KBM-7 (cell line): ENCODE results near the gene FMN2.
"Not testable (repeated sequence)": the region's sequence is repeated elsewhere in the genome, so short reads cannot be mapped to it uniquely, and the experiment has no call there.

Experiments used
- DNase-seq: peaks from one replicate; pipeline ENCODE4 v3.0.0-alpha.2; 2015
- in situ Hi-C: fragments of 300-500 bp; cut with MboI; formaldehyde crosslinking; loops from 2 replicates; pipeline ENCODE4 v1.14.3; 2020; ENCODE audit warnings: low sequenced_read_pairs, low pct_unique_long_range_greater_than_20kb, mixed read lengths

The FMN2 gene

DNA sequence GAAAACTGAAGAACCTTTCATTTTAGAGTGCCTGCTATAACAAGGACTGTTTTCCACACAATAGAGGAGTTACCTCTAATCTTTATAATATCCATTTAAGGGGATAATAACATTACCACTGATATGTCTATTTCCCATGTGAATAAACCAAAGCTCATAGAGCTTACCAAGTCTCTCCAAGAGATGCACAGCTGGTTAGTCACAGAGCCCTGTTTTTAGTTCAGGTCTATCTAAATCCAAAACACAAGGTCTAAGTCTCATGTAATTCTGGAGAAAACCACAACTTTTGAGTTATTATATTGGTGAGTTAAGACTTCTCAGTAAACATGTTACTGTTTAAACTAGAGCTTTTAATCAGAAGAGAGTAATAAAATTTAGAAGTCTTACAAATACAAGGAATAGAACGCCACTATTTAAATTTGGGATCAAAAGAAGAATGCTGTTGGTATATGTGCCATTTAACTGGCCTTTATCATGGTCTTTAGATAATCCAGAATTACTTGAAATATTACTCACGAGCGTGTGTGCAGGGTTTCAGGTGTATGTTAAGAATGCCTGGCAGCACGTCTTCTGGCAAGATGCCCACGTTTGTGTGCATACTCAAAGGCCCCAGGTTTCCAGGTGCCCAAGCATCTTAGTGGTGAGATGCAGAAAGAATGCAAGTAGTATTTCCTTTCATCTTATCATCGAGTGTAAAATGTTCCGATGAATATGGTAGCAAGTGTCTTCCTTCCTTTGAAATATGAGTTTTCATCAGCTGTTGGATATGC is 190.6 kb downstream of the FMN2 start:
- no peak for DNase-seq
- in situ Hi-C loops, result no loop called here

DNA sequence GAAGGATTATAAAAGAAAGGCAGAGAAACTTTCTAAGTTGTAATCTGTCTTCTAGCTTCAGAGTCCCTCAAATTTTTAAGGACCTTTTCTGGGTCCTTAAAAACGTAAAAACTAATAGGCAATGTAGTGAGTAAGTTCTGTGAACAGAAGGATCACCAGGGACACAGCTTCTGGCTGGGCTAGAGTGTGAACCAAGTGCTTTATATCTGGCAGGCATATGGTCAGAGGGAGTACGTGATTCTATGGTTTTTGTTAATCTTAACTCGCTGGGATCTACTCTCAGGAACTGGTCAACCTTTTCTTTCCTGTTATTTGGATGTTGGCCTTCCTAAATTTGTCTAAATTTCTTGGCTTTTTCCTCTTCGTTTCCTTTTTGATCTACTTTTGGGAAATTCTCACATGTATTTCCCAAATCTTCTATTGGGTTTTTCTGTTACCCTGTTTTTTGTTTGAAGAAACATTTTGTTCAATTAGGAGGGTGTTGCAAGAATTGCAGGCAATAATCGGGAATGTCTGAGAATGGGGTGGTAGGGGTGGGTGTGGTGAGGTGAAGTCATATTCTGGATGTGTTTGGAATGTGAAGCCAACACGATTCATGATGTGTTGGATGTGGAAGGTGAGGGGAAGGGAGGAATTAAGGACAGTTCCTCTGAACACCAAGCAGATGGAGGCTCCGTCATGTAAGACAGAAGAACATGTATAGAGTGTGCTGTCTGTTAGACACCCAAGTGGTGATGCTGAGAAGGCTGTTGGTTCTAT is 193.2 kb downstream of the FMN2 start:
- DNase-seq, result no peak
- in situ Hi-C loops, result no loop called here

DNA sequence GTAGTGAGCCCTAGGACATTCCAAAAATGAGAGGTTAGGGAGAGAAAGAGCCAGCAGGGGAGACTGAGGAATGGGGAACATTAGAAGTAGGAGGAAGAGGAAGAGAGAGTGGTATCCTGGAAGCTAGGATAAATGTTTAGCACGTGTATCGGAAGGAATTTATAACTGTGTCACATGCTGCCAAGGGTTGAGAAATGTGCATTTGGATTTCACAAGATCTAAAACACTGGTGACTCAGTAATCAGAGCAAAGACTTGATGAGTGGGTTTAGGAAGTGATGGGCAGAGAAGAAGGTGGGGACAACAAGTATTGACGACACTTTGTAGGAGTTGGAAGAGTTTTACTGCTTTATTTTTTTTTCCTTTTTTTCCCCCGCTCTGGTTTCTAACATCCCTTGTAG is 193.9 kb downstream of the FMN2 start:
- in situ Hi-C loops, result no loop called here
- no peak for DNase-seq

DNA sequence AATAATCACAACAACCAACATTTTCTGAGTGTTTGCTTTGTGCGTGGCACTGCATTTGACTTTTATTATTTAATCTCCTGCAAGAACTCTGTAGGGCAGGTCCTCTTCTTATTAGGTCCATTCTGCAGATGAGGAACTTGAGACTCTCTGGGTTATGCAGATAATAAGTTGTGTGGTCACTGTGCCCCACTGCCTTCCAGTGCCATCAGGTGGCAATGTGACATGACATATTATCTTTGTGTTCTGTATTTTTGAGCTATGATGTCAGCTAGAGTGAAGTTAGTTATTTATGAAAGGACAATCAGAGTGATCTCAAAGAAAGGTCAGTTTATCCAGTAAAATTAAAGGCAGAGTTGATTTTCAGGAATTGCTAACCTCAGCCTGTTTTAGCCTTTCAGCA is 196.0 kb downstream of the FMN2 start:
- no peak for DNase-seq
- in situ Hi-C loops, result no loop called here

DNA sequence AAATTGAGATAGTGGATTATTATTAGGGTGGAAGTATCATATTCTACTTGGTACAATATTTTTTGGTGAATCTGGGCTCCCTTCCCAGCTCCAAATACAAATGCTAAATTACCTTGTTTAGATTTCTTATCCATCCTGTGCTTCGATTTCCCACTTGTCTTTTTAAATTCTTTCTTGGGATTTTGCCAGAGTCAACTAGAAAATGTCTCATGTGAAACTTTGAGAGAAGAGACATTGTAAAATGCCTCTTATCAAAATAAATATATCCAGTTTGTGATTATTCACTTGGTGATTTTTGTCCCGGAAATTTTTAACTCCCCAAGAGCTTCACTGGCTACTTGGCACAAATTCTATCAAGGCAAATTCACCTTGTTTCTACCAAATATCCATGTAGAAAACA is 202.0 kb downstream of the FMN2 start:
- DNase-seq, result no peak
- in situ Hi-C loops, result no loop called here

DNA sequence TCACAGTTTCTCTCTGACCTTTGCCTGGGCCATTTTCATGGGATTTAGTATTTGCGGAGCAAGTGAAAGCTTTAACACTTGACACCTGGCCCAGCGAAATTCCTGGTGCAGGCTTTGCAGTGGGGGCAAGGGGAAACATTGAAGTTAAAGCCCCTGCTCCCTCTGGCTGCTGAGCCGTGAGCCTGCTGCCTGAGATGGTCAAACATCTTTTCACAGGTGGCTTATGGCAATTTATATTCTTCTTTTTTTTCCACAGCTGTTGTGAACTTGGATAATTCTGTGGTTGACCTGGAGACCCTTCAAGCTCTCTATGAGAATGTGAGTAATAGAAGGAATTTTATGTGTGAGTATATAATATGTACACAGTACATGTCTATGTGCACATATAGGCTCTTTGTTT is 202.9 kb downstream of the FMN2 start:
- DNase-seq, result no peak
- in situ Hi-C loops, result no loop called here

DNA sequence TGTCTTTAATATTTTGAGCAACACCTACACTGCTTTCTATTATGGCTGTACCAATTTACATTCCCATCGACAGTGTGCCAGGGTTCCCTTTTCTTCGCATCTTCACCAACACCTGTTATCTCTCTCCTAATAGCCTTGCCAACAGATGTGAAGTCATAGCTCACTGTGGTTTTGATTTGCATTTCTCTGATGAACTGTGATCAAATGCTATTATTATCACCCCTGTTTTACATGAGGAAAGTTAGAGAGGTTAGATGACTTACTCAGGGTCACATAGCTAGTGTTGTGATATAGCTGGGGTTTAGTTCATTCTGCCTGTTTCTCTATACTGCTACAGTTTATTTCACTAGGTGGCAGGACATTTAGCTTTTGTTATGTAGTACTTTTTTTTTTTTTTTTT is 204.1 kb downstream of the FMN2 start:
- DNase-seq, result no peak
- in situ Hi-C loops, result no loop called here

DNA sequence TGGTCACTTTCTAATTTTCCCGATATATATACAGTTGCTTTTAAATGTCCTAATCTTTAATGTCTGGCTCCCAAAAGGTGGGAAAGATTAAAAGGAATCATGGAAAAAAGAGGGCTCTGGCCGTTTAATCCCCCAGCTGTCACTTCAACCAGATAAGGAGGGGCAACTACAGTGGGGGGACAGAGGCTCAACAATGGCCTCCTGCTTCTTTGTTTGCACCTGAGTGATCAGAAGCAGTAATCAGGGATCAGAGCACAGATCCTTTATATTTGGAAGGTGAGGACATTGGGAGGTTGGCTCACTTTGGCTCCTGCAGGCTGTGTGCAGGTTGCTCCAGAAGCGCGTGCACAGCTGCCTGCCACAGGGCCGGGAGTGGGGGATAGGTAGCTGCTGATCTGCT is 212.8 kb downstream of the FMN2 start:
- DNase-seq, result no peak
- in situ Hi-C loops, result no loop called here

DNA sequence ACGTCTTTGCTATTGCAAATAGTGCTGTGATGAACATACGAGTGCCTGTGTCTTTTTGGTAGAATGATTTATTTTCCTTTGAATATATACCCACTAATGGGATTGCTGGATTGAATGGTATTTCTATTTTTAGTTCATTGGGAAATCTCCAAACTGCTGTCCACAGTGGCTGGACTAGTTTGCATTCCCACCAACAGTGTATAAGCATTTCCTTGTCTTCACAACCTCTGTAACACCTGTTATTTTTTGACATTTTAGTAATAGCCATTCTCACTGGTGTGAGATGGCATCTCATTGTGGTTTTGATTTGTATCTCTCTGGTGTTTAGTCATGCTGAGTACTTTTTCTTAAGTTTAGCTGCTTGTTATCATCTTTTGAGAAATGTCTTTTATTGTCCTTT is 215.0 kb downstream of the FMN2 start:
- DNase-seq, result no peak
- in situ Hi-C loops, result no loop called here

DNA sequence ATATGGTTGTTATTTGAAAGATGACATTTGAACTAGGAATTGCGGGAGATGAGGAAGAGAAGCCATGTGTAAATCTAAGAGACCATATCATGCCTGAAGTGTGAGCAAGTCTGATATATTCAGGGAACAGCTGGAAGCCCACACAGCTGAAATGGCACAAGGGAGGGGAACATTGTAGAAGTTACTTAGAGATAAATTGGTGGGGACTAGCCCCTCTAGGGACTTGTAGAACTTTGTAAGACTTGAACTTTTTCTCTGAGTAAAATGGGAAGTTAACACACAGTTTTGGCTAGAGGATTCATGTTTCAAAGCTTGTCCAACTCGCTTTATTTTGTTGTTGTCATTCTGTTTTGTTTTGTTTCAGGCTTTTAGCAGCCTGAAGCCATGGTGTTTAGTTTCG is 216.4 kb downstream of the FMN2 start:
- DNase-seq, result no peak
- in situ Hi-C loops, result no loop called here

DNA sequence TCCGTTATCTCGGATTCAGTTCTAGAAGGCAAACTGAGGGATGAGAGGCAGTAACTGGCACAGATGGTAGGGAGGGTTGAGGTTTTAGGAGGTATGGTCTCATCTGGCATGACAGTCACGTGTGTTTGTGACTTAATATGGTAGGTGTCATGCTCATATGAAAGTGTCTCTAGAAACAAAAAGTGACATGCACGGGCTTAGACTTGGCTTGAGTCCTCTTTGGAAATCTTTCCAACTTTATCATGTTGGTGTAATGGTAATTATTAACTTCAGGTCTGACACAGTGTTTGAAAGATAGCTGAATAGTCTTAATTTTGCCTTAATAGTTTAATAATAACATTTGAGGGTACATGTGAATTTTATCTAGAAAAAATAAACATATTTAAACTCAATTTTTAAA is 218.1 kb downstream of the FMN2 start:
- in situ Hi-C loops, result no loop called here
- DNase-seq, result no peak

DNA sequence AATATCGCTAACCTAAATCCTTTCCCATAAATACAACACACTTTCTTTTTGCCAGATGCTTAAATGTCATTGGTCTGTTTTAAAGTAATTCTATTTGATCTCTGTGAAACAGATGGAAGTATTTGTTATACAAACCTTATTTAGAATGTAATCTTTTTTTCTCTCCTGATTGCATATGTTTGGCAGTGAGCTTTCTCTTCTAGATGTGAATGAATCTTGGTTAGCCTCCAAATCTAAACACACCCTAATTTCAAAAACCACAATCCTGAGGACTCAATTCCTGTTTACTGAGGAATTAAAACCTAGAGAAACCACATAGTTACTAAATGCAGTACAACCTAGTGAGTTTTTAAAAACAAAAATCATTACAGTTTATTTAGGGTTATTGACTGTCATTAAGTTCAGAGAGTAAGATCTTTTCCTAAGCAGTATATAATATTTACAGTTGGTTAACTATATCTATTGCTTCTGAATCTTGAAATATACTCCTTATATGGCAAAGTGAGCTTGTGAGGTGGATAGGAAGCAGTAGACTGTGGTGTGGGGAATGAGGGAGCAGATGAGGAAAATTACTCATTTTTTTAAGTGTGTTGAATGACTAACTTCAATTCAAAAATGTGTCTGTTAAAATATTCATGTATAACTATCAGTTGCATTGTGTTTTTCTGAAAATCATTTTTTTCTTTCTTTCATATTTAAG is 218.7 kb downstream of the FMN2 start:
- no peak for DNase-seq
- in situ Hi-C loops, result no loop called here

DNA sequence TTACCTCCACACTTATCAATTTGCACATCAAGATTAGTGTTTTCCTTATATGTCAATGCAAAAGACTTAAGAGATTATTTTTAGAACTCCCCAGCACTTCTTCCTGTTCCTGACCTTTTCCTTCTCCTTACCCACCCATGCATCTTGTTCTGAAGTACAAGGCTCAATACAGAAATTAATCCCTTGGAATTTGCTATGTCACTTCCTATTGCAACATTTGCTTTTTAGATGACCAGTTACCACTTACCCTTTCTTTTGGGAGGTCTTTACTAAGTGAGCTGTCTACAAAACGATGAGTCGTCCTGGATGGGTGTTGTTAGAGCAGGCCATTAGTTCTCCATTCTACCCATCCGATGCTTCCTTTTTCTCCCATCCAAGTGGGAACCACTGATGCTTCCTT is 221.2 kb downstream of the FMN2 start:
- in situ Hi-C loops, result no loop called here
- peak; percentile 66 for DNase-seq

DNA sequence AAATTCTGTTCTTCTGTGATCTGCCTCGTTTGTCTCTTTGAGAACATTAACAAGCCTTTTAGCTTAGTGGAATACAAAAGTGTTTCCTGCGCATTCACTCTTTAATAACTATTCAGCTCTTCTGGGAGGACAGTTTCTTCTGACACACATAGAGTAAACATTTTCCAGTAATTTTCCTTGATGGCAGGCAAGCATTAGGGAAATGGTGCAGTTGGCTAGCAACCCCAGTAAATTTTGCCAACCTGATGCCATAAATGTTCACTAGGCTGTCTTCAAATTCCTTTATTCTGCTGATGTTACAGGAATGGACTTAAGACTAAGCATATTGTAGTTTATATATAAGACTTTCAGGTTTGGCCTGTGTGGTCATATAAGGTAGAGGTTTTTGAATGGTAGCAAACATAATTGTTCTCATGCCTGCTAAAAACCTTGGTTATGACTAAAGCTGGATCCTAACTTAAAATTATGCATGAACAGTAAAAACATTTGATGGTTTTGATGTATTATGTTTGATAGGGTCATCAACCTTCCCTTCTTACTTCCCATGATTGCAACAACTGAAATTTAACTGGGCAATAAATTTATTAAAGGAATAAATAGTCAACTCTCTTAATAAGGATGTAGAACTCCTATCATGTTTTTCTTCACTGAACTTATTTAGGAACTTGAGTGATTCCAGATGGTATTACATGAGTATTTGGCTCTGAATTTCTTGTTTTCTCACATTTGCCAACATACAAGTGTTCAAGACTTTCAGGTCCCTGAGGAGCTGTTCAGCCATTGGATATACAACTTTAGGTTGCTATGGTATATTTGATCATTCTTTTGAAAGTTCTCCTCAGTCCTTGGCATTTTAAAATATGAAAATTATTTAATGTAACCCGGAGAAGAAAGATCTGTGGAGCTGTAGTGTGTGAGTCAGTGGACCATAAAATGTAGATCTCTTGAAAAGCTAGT is 223.4 kb downstream of the FMN2 start:
- DNase-seq, result no peak
- in situ Hi-C loops, result no loop called here

DNA sequence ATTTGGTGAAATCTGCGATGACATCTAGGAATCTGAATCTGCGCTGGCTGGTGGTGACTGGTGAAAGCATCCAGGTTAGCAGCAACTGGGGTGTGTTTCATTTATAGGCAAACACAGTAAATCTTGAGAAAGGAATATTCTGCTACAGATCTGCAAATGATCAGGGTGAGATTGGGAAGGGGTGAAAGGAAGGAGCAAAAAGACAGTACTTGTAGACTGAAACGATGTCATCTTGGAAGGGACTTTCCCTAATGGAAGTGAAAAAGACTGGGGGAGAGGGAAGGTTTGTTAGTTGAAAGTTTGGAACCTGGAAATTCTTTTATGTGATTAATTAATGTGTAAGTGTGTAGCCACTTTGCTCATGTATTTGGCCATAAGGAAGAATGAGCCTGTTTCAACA is 228.3 kb downstream of the FMN2 start:
- in situ Hi-C loops, result no loop called here
- no peak for DNase-seq

DNA sequence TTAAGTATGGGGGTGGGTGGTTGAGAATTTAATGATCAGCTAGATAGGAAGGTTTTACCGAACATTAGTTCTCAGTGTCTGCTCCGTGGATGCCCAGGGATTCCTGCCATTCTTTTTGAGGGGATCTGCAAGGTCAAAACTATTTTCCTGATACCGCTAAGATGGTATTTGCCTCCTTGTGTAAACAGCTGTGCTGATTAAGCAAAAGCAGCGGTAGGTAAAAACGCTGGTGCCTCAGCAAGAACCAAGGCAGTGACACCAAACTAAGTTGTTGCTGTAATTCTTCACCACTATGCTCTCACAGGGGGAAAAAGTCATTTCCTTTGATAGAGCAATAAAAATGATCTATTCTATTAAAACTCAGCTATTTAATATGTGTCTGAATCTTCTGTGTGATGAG is 229.0 kb downstream of the FMN2 start:
- DNase-seq, result no peak
- in situ Hi-C loops, result no loop called here

DNA sequence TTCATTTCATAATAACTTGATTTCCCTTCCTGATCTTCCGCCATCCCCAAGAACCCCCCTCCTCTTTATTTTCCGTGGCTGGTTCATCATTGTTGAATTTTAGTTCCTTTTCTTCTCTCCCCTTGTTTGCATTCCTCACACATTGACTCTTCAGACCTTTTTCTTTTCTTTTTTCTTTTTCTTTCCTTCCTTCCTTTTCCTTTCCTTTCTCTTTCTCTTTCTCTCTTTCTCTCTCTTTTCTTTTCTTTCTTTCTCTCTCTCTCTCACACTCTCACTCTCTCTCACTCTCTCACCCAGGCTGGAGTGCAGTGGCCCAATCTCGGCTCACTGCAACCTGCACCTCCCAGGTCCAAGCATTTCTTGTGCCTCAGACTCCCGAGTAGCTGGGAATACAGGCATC is 231.3 kb downstream of the FMN2 start:
- in situ Hi-C loops, result no loop called here

DNA sequence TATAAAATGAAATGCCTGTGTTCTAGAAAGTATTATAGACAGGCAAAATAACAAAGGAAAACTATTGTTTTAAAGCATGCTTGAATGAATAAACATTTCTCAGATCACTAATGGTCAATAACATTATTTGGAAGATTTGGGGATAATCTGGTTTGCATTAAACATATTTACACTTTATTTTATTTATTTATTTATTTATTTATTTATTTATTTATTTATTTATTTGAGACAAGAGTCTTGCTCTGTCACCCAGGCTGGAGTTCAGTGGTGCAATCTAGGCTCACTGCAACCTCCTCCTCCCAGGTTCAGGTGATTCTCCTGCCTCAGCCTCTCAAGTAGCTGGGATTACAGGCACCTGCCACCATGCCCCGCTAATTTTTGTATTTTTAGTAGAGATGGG is 236.7 kb downstream of the FMN2 start:
- DNase-seq, in situ Hi-C loops: not testable (repeated sequence)

More for the DNA sequence above, 231.3 kb downstream of the FMN2 start:
- no peak for DNase-seq

DNA sequence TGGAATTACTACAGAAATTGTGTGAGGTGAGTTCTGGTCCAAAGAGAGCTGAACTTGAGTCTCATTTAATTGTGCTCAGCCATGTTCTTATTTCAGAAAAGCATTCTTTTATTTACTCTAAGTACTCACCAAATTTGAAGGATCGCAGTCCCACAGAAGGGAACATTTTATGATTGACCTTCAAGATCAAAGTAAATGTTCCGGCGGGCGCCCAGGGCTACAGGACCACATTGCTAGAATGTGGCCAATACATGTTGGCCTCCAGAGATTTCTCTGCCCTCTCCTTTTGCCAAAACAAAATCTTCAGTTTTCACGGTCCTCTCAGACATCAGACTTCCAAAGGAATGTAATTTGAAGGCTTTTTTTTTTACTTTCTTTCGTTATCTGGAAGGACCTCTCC is 237.8 kb downstream of the FMN2 start:
- no peak for DNase-seq
- in situ Hi-C loops, result no loop called here
